Bronchial epithelial cell (primary cell): ENCODE data around the gene ANKRD13B. TPM values are rescaled to one million over a fixed set of nuclear protein-coding genes. Genes with fewer than 3 reads are reported as not detected.
A peak's percentile ranks its signal among the peaks of the same experiment; 100 is the strongest.

ENCODE experiments used
- DNase-seq: peaks from one replicate; pipeline ENCODE4 v3.0.0-alpha.2; 2010; ENCODE audit warnings: low read depth
- FAIRE-seq: peaks from 2 replicates; lab custom pipeline; 2011; peaks lifted over from hg19 to GRCh38; lab: Jason Lieb, UNC
- H3K27me3 ChIP-seq: 2 replicates; pipeline ENCODE4 v1.5.1; 2011; ENCODE audit warnings: low read length; ENCODE audit not compliant: control insufficient read depth, insufficient read depth
- H3K36me3 ChIP-seq: 2 replicates; pipeline ENCODE4 v1.5.1; 2011; ENCODE audit warnings: low read length; ENCODE audit not compliant: control insufficient read depth, insufficient read depth
- H3K4me3 ChIP-seq: 2 replicates; pipeline ENCODE4 v1.5.1; 2011; ENCODE audit warnings: mild to moderate bottlenecking, low read depth, low read length, control low read depth
- CTCF ChIP-seq: IDR thresholded peaks from 2 replicates; pipeline ENCODE4 v1.5.1; 2011; ENCODE audit warnings: mild to moderate bottlenecking, moderate library complexity, low read length, control low read depth, inconsistent platforms; ENCODE audit not compliant: insufficient read depth, severe bottlenecking
- total RNA-seq: library from RNA; depleted of rRNA; stranded (reverse); fragments of >200 nt; gene quantifications from 2 replicates; pipeline ENCODE4 v1.2.1, GENCODE V29; 2014

The ANKRD13B gene
- total RNA-seq, 1 donor from 2014 or later = 2.4 TPM

DNA sequence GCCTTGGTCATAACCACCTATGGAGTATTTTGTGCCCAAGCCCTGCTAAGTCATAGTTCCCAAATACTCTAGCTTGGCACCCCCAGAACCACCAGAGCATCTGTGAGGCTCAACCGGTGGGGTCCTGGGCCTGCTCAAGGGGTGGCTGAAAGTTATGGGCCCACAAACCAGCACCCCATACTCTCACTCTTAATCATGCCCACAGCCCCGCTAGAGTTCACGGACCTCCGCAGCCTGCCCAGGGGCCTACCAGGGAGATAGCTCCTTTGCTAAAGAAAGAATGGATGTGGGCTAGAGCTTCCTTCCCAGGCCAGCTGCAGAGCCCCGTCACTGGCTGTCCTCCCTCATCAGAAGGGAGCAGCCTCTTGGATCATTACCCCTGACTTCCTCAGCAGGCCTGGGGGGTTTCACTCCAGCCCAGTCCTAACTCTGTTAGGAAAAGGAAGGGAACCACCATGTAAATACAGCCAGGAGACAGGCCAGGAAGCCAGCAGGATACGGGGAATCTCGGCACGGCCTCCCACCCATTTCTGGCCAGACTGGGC lies 4.8 kb upstream of the ANKRD13B start:
- FAIRE-seq (no peak), DNase-seq (no peak)
- H3K4me3 ChIP-seq = peak overlapping the region; percentile 76
- H3K36me3 ChIP-seq = peaks cover 1% of the 10 kb centered on the region
- H3K27me3 ChIP-seq = no peaks in the 10 kb centered on the region
- no peak for TF ChIP-seq CTCF

DNA sequence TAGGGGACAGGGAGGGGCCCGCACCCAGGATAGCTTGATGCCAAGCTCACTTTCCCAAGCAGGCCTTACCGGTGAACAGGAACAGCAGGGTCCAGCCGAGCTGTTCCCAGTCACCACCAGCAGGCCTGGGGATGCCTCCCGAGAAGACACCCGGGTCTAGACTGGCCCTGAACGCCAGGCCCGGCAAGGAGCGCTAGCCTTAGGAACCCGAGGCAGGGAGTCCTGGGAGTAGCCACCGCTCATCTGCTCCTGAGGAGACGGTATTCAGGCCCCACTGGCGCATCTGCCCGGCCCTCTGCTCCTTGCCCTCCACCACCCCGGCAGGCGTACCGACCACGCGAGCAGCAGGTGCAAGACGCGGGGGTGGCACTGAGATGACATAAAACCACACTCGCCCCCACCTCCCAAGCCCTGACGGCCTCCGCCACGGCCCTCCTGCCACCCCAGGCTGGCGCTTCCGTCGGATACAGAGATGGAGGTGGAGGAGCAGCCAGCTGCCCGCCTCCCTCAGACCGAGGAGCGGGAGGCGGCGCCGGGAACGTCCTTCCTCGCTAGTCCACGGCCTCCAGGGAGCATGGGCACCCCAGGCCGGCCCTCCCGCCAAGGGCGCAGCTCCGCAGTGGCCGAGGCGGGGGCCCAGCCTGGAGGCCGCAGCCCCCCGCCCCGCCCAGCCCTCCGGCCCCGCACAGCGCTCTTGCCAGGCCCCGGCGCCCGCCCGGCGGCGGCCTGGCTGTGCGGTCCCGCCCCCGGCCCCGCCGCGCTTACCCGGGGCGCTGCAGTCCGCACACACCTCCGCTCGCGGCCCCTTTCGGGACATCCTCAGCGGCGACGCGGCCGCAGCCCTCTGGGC lies 4.1 kb upstream of the ANKRD13B start:
- Histone ChIP-seq H3K27me3 (no peaks in the 10 kb centered on the region), H3K4me3 (peak overlapping the region; percentile 76), H3K36me3 (no peaks in the 10 kb centered on the region)
- no peak for FAIRE-seq
- no peak for TF ChIP-seq CTCF
- DNase-seq = no peak

DNA sequence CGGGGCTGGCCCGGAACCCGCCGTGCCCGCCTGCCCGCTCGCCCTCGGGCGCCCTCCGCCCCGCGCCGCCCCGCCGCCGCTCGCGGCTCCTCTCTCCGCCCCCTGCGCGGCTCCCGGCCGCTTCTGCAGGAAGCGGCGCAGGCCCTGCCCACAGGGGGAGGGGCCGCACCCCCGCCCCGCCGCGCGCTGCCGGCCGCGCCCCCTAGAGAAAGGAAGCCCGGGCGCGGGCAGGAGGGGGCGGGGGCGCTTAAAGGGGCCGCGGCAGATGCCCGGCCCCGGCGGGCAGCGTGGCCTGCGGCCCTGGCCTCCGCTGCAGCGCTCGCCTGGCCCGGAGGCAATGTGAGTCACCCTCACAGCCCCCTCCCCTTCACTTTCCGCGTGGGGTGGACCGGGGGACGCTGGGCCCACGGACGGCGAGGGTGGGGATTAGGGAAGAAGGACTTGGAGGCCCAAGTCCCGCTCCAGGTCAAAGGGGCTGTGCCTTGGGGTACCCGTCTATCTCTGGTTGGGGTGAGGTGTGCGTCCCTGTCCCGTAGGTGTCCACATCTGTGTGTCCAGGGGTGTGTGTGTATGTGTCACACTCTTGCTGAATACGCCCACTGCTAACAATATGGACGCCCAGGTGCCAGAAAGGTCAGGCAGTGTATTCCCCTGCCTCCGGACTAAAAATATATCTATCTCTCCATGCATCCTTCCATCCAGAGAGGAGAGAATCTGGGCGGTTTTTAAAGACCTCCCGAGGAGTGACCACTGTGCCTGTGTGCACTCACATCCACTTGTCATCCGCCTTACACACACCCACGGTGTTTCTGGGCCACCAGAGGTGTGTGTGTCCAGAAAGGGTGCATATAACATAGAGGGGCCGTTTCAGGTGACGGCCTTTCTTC lies 3.2 kb upstream of the ANKRD13B start, which contains the start of gene GIT1:
Gene GIT1, minus strand, starts transcription at position 125 of the 887 bp plus-strand sequence. CDS start 270 bp downstream, outside the sequence.
- H3K4me3 ChIP-seq = peak within 1 kb of the TSS; percentile 76
- TF ChIP-seq CTCF = no peak
- no peaks in the 10 kb centered on the region for H3K36me3 ChIP-seq
- no peak for FAIRE-seq
- DNase-seq = peak; percentile 59
- H3K27me3 ChIP-seq = no peaks in the 10 kb centered on the region

DNA sequence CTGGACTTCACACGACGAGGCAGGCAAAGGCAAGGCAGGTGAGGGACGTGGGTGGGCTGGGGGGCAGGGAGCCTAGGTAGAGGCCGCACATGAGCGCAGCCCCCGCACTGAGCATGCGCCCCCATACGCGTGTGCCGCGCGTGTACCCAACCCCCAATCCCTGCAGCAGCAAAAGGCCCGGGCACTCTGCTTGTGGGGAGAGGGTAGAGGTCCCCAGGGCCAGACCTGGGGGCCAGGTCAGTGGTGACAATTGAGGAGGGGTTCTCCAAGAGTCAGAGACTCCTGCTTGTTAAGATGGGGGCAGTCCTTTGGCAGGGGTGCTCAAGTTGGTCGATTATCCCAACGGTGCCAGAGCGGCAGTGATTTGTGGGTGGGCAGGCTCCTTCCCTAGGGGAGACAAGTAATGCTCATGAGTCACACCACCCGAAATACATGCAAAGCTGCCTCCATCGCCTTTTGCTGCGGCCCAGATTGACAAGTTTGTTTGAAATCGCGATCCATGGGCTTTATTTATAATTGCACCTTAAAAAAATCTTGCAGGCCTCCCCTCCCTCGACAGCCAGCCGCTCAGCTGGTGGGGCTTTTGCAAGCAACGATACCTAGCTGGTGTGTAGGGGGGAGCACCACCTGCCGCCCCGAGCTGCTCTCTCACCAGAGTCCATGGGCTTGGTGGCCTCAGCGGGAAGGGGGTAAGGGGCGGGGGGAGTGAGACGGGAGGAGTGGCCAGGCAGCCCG lies 2.4 kb upstream of the ANKRD13B start:
- H3K27me3 ChIP-seq = no peaks in the 10 kb centered on the region
- FAIRE-seq (no peak), DNase-seq (peak; percentile 59)
- no peaks in the 10 kb centered on the region for H3K36me3 ChIP-seq
- peak overlapping the region; percentile 42 for H3K4me3 ChIP-seq
- TF ChIP-seq CTCF = no peak

GRCh38 chr17:29591146-29591736 lies 1.7 kb upstream of the ANKRD13B start:
- DNase-seq (peak; percentile 48), FAIRE-seq (no peak)
- H3K27me3 ChIP-seq = no peaks in the 10 kb centered on the region
- TF ChIP-seq CTCF = no peak
- no peaks in the 10 kb centered on the region for H3K36me3 ChIP-seq
- H3K4me3 ChIP-seq = no peak overlapping the region
